GM12864 (cell line): ENCODE data around the gene IZUMO1R.
A peak's percentile ranks its signal among the peaks of the same experiment; 100 is the strongest.

ENCODE experiments used
- DNase-seq: peaks from one replicate; pipeline ENCODE4 v3.0.0-alpha.2; 2011; ENCODE audit warnings: low read depth
- H3K4me3 ChIP-seq: 2 replicates; pipeline ENCODE4 v1.5.1; 2011; ENCODE audit warnings: mild to moderate bottlenecking, low read depth, low read length, control low read depth
- TF ChIP-seq, protein P1 (sequence below): IDR thresholded peaks from 2 replicates; pipeline ENCODE4 v1.5.1; 2011; ENCODE audit warnings: low read depth, mild to moderate bottlenecking, moderate library complexity, low read length, control low read depth, inconsistent platforms; ENCODE audit errors: missing control alignments

IZUMO1R gene

DNA sequence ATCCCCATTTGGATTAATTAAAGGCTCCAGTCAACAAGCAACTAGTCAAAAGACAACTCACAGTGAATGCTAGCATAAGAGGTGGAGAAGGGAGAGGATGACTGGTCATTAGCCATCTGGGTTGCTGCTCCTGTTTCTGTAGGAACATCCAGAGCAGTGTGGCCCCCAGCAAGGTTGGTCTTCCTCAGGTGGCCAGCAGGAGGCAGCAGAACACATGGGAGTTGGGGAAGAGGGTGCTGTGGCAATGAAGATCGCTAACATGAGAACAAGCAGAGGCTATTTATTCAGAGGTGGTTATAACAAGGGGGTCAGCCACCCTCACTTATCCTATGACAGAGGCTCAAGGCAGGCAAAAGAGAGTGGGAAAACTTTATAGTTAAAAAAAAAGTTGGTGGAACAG is 21.3 kb downstream of the IZUMO1R start:
- TF ChIP-seq, protein P1, sequence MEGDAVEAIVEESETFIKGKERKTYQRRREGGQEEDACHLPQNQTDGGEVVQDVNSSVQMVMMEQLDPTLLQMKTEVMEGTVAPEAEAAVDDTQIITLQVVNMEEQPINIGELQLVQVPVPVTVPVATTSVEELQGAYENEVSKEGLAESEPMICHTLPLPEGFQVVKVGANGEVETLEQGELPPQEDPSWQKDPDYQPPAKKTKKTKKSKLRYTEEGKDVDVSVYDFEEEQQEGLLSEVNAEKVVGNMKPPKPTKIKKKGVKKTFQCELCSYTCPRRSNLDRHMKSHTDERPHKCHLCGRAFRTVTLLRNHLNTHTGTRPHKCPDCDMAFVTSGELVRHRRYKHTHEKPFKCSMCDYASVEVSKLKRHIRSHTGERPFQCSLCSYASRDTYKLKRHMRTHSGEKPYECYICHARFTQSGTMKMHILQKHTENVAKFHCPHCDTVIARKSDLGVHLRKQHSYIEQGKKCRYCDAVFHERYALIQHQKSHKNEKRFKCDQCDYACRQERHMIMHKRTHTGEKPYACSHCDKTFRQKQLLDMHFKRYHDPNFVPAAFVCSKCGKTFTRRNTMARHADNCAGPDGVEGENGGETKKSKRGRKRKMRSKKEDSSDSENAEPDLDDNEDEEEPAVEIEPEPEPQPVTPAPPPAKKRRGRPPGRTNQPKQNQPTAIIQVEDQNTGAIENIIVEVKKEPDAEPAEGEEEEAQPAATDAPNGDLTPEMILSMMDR: peak; percentile 80
- H3K4me3 ChIP-seq: no peak overlapping the region
- peak; percentile 26 for DNase-seq

DNA sequence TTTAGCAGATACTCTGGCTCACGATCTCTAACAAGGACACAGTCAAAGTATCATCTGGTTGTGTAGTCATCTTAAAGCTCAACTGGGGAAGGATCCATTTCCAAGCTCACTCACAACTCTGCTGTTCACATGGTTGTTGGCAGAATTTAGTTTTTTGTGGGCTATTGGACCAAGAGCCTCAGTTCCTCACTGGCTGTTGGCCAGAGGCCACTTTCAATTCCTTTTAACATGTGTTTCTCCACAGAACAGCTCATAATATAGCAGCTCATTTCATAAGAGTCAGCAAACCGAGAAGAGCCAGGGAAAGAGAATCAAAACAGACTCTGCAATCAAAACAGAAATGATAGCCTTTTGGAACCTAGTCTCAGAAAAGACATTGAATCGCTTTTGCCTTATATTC is 22.6 kb downstream of the IZUMO1R start:
- no peak for DNase-seq
- TF ChIP-seq, protein P1: no peak
- no peak overlapping the region for H3K4me3 ChIP-seq

DNA sequence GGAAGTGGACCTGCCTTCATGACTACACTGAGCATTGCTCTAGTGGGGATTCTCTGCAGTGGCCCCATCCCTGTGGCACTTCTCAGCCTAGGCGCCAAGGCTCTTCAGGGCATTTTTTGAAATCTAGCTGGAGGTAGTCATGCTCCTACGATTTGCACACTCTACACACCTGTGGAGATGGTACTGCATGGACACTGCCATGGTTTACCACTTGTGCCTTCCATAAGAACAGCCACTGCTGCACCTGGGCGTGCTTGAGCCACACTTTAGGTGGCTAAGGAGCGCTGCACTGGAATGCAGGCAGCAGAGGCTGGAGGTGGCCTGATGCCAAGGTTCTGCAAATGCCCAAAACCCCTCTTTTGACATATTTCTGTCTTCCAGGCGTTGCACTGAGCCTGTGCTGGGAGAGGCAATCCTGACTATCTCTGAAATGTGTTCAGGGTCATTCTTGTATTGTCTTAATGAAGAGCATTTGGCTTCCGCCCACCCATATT is 24.3 kb downstream of the IZUMO1R start:
- no peak overlapping the region for H3K4me3 ChIP-seq
- no peak for DNase-seq
- TF ChIP-seq, protein P1: no peak

DNA sequence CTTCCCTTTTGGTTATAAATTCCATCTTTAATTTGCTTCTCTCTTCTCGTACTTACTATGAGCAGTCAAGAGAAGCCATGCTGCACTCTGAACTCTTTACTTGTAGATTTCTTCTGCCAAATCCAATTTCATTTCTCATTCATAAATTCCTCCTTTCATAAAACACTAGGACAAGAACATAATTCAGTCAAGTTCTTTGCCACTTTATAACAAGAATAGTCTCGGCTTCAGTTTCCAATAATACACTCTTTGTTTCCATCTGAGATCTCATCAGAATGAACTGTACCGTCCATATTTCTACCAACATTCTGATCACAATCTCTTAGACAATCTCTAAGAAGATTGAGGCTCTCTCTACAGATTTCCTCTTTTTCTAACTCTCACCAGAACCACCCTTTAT is 25.1 kb downstream of the IZUMO1R start:
- H3K4me3 ChIP-seq: no peak overlapping the region
- DNase-seq: no peak
- TF ChIP-seq, protein P1: no peak

DNA sequence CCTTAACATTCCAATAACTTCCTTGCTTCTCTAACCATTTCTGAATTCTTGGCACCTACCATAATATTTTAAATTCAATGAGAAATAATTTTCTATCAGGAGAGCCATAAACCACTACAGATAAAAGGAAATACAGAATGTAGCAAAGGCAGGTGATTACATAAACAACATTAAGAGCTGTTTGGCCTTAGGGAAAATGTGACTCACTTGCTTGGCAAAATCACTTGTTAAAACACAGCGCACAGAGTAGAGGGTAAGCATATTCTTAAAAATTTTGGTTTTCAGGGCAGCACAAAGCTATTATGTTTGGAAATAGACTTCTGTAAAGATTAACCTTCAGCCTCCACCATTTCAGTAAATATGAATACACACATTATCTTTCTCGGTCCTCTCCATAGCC is 26.4 kb downstream of the IZUMO1R start:
- no peak overlapping the region for H3K4me3 ChIP-seq
- no peak for DNase-seq
- TF ChIP-seq, protein P1: no peak

DNA sequence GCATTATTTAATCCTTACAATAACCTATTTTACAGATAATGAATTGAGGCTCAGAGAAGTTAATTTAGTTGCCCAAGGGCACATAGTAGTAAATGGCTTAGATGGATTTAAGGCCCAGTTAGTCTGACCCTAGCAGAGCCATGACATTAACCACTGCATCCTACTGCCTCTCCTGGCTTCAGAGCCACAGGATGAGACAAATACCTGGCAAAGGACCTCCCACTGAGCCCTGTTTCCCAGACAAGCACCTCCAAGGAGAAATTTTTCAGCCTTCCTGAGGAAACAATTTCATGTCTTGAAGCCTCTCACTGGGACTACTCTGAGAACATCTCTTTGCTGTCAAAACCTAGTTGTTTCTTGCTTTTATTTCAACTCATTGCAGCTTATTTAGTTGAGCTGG is 28.4 kb downstream of the IZUMO1R start:
- no peak for DNase-seq
- H3K4me3 ChIP-seq: no peak overlapping the region
- TF ChIP-seq, protein P1: no peak

DNA sequence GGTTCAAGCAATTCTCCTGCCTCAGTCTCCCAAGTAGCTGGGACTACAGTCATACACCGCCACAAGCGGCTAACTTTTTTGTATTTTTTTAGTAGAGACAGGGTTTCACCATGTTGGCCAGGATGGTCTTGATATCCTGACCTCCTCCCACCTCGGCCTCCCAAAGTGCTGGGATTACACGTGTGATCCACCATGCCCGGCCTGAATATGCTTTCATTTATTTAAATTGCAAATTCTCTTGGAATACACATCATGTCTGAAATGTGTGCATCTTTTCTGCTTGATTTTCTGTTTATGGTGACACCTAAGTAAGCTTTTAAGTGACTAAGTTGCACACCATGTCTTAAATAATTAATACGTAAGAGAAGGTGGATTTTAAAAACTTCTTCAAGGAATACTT is 31.7 kb downstream of the IZUMO1R start:
- no peak for DNase-seq
- TF ChIP-seq, protein P1: no peak
- no peak overlapping the region for H3K4me3 ChIP-seq
